Neural cell (in vitro differentiated cells): Measurements from ENCODE around the gene PKP3. TPM values are rescaled to one million over a fixed set of nuclear protein-coding genes. Genes with fewer than 3 reads are reported as not detected.
"Not testable (repeated sequence)": the region's sequence is repeated elsewhere in the genome, so short reads cannot be mapped to it uniquely, and the experiment has no call there.

ENCODE experiments used
- H2AFZ ChIP-seq: fragments of 200-600, 300-800 bp; sonication (generic), shearing (Covaris generic); 2 replicates; pipeline ENCODE4 v1.6.0; 2014; ENCODE audit warnings: low read depth, mild to moderate bottlenecking, antibody characterized with exemption, low read length, moderate library complexity
- H3F3A ChIP-seq: fragments of 200-600 bp; shearing (Covaris generic); 2 replicates; pipeline ENCODE4 v1.6.1; 2016; ENCODE audit warnings: mild to moderate bottlenecking, moderate library complexity, mixed read lengths, antibody characterized with exemption, low read length; ENCODE audit not compliant: insufficient read depth, poor library complexity, severe bottlenecking
- H3K27ac ChIP-seq: fragments of 200-600, 300-800 bp; sonication (generic), shearing (Covaris generic); 2 replicates; pipeline ENCODE4 v1.5.1; 2014; ENCODE audit warnings: mild to moderate bottlenecking, low read length, moderate library complexity
- H3K27me3 ChIP-seq: fragments of 300-800, 200-600 bp; sonication (generic), shearing (Covaris generic); 2 replicates; pipeline ENCODE4 v1.6.0; 2014; ENCODE audit warnings: mild to moderate bottlenecking, low read depth, low read length, moderate library complexity; ENCODE audit not compliant: insufficient read depth
- H3K36me3 ChIP-seq: fragments of 300-800, 200-600 bp; sonication (generic), shearing (Covaris generic); 2 replicates; pipeline ENCODE4 v1.5.1; 2014; ENCODE audit warnings: mild to moderate bottlenecking, antibody characterized with exemption, low read length, moderate library complexity; ENCODE audit not compliant: insufficient read depth
- H3K4me2 ChIP-seq: fragments of 300-800, 200-600 bp; sonication (generic), shearing (Covaris generic); 2 replicates; pipeline ENCODE4 v1.6.0; 2014; ENCODE audit warnings: mild to moderate bottlenecking, low read length
- H3K4me3 ChIP-seq: fragments of 300-800, 200-600 bp; sonication (generic), shearing (Covaris generic); 2 replicates; pipeline ENCODE4 v1.5.1; 2014; ENCODE audit warnings: mild to moderate bottlenecking, low read length, moderate library complexity
- H3K79me2 ChIP-seq: fragments of 200-600 bp; shearing (Covaris generic); replicated peaks from 2 replicates; pipeline ENCODE4 v1.6.0; 2014; ENCODE audit warnings: mild to moderate bottlenecking, low read length, moderate library complexity; ENCODE audit not compliant: insufficient read depth
- H3K9ac ChIP-seq: fragments of 300-800, 200-600 bp; sonication (generic), shearing (Covaris generic); 2 replicates; pipeline ENCODE4 v1.6.1; 2016; ENCODE audit warnings: mild to moderate bottlenecking, low read length, mixed read lengths
- H3K9me2 ChIP-seq: fragments of 200-600 bp; shearing (Covaris generic); 2 replicates; pipeline ENCODE4 v1.6.1; 2016; ENCODE audit warnings: mild to moderate bottlenecking, low read length, mixed read lengths; ENCODE audit not compliant: insufficient read depth
- H3K9me3 ChIP-seq: fragments of 200-600, 300-800 bp; sonication (generic), shearing (Covaris generic); 2 replicates; pipeline ENCODE4 v1.6.1; 2016; ENCODE audit warnings: mild to moderate bottlenecking, mixed run types, low read length, moderate library complexity, mixed read lengths
- H4K20me1 ChIP-seq: fragments of 200-600 bp; shearing (Covaris generic); 2 replicates; pipeline ENCODE4 v1.6.1; 2016; ENCODE audit warnings: mild to moderate bottlenecking, mixed run types; ENCODE audit not compliant: insufficient read depth
- EP300 ChIP-seq: fragments of 450-650 bp; conservative IDR thresholded peaks from 2 replicates; pipeline ENCODE4 v1.6.1; 2014; ENCODE audit warnings: antibody characterized with exemption, mild to moderate bottlenecking, moderate library complexity; ENCODE audit not compliant: poor library complexity, severe bottlenecking
- EZH2 ChIP-seq: fragments of 200-600, 300-800 bp; shearing (Covaris generic), sonication (generic); IDR thresholded peaks from 2 replicates; pipeline ENCODE4 v1.6.1; 2014; ENCODE audit warnings: antibody characterized with exemption, low read length, borderline replicate concordance, mild to moderate bottlenecking; ENCODE audit not compliant: insufficient read depth, poor library complexity, severe bottlenecking
- MXI1 ChIP-seq: fragments of 450-650 bp; conservative IDR thresholded peaks from 2 replicates; pipeline ENCODE4 v1.6.1; 2014; ENCODE audit warnings: antibody characterized with exemption, mild to moderate bottlenecking; ENCODE audit not compliant: poor library complexity, severe bottlenecking
- POLR2AphosphoS5 ChIP-seq: IDR thresholded peaks from 2 replicates; pipeline ENCODE4 v1.6.1; 2012
- RAD21 ChIP-seq: fragments of 450-650 bp; conservative IDR thresholded peaks from 2 replicates; pipeline ENCODE4 v1.6.1; 2014; ENCODE audit warnings: antibody characterized with exemption, mild to moderate bottlenecking, moderate library complexity
- SMC3 ChIP-seq: fragments of 450-650 bp; conservative IDR thresholded peaks from 2 replicates; pipeline ENCODE4 v1.6.1; 2014; ENCODE audit warnings: antibody characterized with exemption, mild to moderate bottlenecking, moderate library complexity; ENCODE audit not compliant: poor library complexity
- TAF1 ChIP-seq: IDR thresholded peaks from 2 replicates; pipeline ENCODE4 v1.6.1; 2012; ENCODE audit warnings: low read depth
- polyA plus RNA-seq: library from polyadenylated mRNA; depleted of rRNA; stranded (reverse); fragments of >200 nt; gene quantifications from 2 replicates; pipeline ENCODE4 v1.2.3, GENCODE V29; 2014
- TF ChIP-seq, protein P1 (sequence below): IDR thresholded peaks from 2 replicates; pipeline ENCODE4 v1.6.1; 2012; ENCODE audit warnings: borderline replicate concordance
- TF ChIP-seq, protein P2 (sequence below): fragments of 450-650 bp; IDR thresholded peaks from 2 replicates; pipeline ENCODE4 v1.5.1; 2014; ENCODE audit warnings: antibody characterized with exemption, mild to moderate bottlenecking, moderate library complexity; ENCODE audit not compliant: poor library complexity, severe bottlenecking

The PKP3 gene
- polyA plus RNA-seq, 1 donor from 2014 or later: not detected

DNA sequence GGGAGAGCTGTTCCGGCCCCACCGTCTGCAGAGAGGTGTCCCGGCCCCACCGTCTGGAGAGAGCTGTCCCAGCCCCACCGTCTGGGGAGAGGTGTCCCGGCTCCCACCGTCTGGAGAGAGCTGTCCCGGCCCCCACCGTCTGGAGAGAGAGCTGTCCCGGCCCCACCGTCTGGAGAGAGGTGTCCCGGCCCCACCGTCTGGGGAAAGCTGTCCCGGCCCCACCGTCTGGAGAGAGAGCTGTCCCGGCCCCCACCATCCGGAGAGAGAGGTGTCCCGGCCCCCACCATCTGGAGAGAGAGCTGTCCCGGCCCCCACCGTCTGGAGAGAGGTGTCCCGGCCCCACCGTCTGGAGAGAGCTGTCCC lies 30.6 kb upstream of the PKP3 start:
- not testable (repeated sequence) for H3F3A ChIP-seq, H3K9ac ChIP-seq, H3K9me2 ChIP-seq, H3K4me2 ChIP-seq, H3K27ac ChIP-seq, H2AFZ ChIP-seq, H4K20me1 ChIP-seq, H3K9me3 ChIP-seq, H3K79me2 ChIP-seq, H3K36me3 ChIP-seq, H3K4me3 ChIP-seq, H3K27me3 ChIP-seq

DNA sequence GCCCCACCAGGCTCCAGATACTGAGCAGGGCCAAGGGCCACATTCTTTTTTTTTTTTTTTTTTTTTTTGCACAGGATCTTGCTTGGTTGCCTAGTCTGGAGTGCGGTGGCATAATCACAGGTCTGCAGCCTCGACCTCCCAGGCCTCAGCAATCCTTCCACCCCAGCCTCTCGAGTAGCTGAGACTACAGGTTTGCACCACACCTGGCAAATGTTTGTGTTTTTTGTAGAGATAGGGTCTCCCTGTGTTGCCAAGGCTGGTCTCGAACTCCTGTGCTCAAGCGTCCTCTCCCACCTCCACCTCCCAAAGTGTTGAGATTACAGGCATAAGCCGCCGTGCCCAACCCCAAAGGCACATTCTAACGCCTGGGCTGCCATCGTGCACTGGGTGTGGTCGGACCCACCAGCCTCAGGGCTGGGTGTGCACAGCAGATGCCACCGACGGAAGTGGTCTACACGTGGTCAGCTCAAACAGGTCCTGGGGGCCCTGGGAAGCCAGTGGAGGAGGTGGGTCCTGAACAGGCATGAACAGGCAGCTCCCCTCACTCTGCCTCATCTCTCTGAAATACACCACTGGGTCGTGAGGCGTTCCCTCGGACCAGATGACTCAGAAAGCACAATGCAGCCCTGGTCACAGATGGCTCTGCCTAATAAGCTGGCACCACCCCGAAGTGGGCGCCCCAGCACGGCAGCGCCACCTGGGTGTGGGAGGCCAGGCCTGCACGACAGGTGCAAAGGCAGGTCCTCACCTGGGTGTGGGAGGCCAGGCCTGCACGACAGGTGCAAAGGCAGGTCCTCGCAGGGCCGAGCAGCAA lies 29.9 kb upstream of the PKP3 start:
- no peaks in the 10 kb centered on the region for H3K9me2 ChIP-seq
- H3K79me2 ChIP-seq: no peaks in the 10 kb centered on the region
- no peak overlapping the region for H3K9ac ChIP-seq
- H3F3A ChIP-seq: no peaks in the 10 kb centered on the region
- H3K9me3 ChIP-seq: no peaks in the 10 kb centered on the region
- H3K27ac ChIP-seq: no peak overlapping the region
- no peaks in the 10 kb centered on the region for H3K36me3 ChIP-seq
- no peak overlapping the region for H3K4me3 ChIP-seq
- H4K20me1 ChIP-seq: no peaks in the 10 kb centered on the region
- TF ChIP-seq, protein P1, sequence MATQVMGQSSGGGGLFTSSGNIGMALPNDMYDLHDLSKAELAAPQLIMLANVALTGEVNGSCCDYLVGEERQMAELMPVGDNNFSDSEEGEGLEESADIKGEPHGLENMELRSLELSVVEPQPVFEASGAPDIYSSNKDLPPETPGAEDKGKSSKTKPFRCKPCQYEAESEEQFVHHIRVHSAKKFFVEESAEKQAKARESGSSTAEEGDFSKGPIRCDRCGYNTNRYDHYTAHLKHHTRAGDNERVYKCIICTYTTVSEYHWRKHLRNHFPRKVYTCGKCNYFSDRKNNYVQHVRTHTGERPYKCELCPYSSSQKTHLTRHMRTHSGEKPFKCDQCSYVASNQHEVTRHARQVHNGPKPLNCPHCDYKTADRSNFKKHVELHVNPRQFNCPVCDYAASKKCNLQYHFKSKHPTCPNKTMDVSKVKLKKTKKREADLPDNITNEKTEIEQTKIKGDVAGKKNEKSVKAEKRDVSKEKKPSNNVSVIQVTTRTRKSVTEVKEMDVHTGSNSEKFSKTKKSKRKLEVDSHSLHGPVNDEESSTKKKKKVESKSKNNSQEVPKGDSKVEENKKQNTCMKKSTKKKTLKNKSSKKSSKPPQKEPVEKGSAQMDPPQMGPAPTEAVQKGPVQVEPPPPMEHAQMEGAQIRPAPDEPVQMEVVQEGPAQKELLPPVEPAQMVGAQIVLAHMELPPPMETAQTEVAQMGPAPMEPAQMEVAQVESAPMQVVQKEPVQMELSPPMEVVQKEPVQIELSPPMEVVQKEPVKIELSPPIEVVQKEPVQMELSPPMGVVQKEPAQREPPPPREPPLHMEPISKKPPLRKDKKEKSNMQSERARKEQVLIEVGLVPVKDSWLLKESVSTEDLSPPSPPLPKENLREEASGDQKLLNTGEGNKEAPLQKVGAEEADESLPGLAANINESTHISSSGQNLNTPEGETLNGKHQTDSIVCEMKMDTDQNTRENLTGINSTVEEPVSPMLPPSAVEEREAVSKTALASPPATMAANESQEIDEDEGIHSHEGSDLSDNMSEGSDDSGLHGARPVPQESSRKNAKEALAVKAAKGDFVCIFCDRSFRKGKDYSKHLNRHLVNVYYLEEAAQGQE: no peak
- no peak for TF ChIP-seq POLR2AphosphoS5
- TF ChIP-seq, protein P2, sequence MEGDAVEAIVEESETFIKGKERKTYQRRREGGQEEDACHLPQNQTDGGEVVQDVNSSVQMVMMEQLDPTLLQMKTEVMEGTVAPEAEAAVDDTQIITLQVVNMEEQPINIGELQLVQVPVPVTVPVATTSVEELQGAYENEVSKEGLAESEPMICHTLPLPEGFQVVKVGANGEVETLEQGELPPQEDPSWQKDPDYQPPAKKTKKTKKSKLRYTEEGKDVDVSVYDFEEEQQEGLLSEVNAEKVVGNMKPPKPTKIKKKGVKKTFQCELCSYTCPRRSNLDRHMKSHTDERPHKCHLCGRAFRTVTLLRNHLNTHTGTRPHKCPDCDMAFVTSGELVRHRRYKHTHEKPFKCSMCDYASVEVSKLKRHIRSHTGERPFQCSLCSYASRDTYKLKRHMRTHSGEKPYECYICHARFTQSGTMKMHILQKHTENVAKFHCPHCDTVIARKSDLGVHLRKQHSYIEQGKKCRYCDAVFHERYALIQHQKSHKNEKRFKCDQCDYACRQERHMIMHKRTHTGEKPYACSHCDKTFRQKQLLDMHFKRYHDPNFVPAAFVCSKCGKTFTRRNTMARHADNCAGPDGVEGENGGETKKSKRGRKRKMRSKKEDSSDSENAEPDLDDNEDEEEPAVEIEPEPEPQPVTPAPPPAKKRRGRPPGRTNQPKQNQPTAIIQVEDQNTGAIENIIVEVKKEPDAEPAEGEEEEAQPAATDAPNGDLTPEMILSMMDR: peak; percentile 8
- no peaks in the 10 kb centered on the region for H3K27me3 ChIP-seq
- H2AFZ ChIP-seq: no peak overlapping the region
- H3K4me2 ChIP-seq: no peak overlapping the region

DNA sequence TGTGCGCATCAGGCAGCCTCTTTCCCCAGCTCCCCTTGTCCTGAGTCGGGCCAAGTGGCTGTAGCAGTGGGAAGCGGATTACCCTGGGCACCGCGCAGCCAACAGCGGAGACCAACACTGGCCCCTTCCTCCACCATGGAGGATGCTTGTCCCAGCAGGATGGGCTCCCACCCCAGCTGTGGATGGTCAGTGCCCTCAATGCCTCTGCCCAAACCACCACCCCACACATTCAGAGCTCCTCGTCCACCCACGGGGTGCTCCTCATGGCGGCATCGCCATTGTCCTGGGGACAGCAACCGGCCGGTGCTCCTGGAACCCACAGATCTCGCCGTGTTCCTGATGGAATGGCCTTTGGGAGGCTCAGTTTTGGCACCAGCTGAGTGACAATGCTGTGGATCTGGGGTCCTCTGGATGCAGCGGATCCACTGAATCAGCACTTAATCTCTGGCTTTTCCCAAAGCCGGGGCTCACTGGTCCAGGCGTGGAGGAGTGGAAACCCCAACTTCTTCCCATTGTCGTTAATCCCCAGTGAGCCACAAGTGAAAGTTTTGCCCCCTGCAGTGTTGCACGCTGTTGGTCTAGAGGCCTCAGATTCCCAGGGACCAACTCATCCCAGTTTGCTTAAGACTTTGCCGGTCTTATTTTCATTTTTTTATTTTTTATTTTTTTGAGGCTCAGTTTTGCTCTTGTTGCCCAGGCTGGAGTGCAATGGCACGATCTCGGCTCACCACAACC lies 28.9 kb upstream of the PKP3 start:
- H3K27ac ChIP-seq: no peak overlapping the region
- H3K4me3 ChIP-seq: no peak overlapping the region
- H2AFZ ChIP-seq: no peak overlapping the region
- H4K20me1 ChIP-seq: no peaks in the 10 kb centered on the region
- H3K79me2 ChIP-seq: peaks cover 1% of the 10 kb centered on the region
- H3K36me3 ChIP-seq: no peaks in the 10 kb centered on the region
- no peak for TF ChIP-seq POLR2AphosphoS5
- TF ChIP-seq EP300: no peak
- no peak for TF ChIP-seq SMC3
- no peak for TF ChIP-seq EZH2
- TF ChIP-seq, protein P2: no peak
- TF ChIP-seq, protein P1: no peak
- TF ChIP-seq TAF1: no peak
- TF ChIP-seq RAD21: no peak
- no peak for TF ChIP-seq MXI1
- H3K9me2 ChIP-seq: no peaks in the 10 kb centered on the region
- H3K9me3 ChIP-seq: no peaks in the 10 kb centered on the region
- H3K4me2 ChIP-seq: no peak overlapping the region
- no peak overlapping the region for H3K9ac ChIP-seq
- H3F3A ChIP-seq: no peaks in the 10 kb centered on the region
- no peaks in the 10 kb centered on the region for H3K27me3 ChIP-seq
